ENCODE measurements around the gene SSUH2. TPM values are rescaled to one million over a fixed set of nuclear protein-coding genes. Genes with fewer than 3 reads are reported as not detected.
"Not testable (repeated sequence)": the region's sequence is repeated elsewhere in the genome, so short reads cannot be mapped to it uniquely, and the experiment has no call there.

Gene SSUH2
- polyA plus RNA-seq, 4 donors: 15.8 to 308 (median 121) TPM

GRCh38 chr3:8678751-8679150, 34.2 kb upstream of the SSUH2 start:
- Histone ChIP-seq H3K4me3 (ENCODE audit: low read depth in 1 of 3, low read length in 3 of 3) (no peak overlapping the region), H3K9me3 (ENCODE audit: control insufficient read depth in 2 of 2, insufficient read depth in 1 of 2, low read depth in 1 of 2, low read length in 1 of 2) (no peaks in the 10 kb centered on the region), H3K27ac (ENCODE audit: low read depth in 1 of 3, low read length in 2 of 3) (no peak overlapping the region), H3K4me1 (ENCODE audit: control insufficient read depth in 3 of 3, insufficient read depth in 2 of 3, low read depth in 1 of 3, low read length in 2 of 3) (peaks cover 0 to 6% (median 0%) of the 10 kb centered on the region in 3 donors), H3K36me3 (ENCODE audit: control insufficient read depth in 3 of 3, insufficient read depth in 2 of 3, low read depth in 1 of 3, low read length in 3 of 3) (no peaks in the 10 kb centered on the region), H3K27me3 (ENCODE audit: control insufficient read depth in 3 of 3, insufficient read depth in 3 of 3, low read length in 3 of 3) (no peaks in the 10 kb centered on the region)
- whole genome bisulfite sequencing, 3 donors: 50 to 67% methylated on average over 2 to 3 of the region's 19 CpGs; no CpG with 5 or more reads in 1 of the 3 donors
- DNase-seq (no peak), FAIRE-seq (no peak)

GRCh38 chr3:8677258-8677657, 32.7 kb upstream of the SSUH2 start:
- H3K36me3 ChIP-seq (ENCODE audit: control insufficient read depth in 3 of 3, insufficient read depth in 2 of 3, low read depth in 1 of 3, low read length in 3 of 3); H3K27me3 ChIP-seq (ENCODE audit: control insufficient read depth in 3 of 3, insufficient read depth in 3 of 3, low read length in 3 of 3); H3K4me3 ChIP-seq (ENCODE audit: low read depth in 1 of 3, low read length in 3 of 3); H3K9me3 ChIP-seq (ENCODE audit: control insufficient read depth in 2 of 2, insufficient read depth in 1 of 2, low read depth in 1 of 2, low read length in 1 of 2); H3K27ac ChIP-seq (ENCODE audit: low read depth in 1 of 3, low read length in 2 of 3); H3K4me1 ChIP-seq (ENCODE audit: control insufficient read depth in 3 of 3, insufficient read depth in 2 of 3, low read depth in 1 of 3, low read length in 2 of 3); DNase-seq; FAIRE-seq: not testable (repeated sequence)
- WGBS, 3 donors: 80 to 86% (median 81%) methylated on average over 5 to 6 of the region's 6 CpGs

GRCh38 chr3:8675591-8675990, 31.0 kb upstream of the SSUH2 start:
- not testable (repeated sequence) for H3K36me3 ChIP-seq (ENCODE audit: control insufficient read depth in 3 of 3, insufficient read depth in 2 of 3, low read depth in 1 of 3, low read length in 3 of 3); H3K27ac ChIP-seq (ENCODE audit: low read depth in 1 of 3, low read length in 2 of 3); H3K9me3 ChIP-seq (ENCODE audit: control insufficient read depth in 2 of 2, insufficient read depth in 1 of 2, low read depth in 1 of 2, low read length in 1 of 2); H3K27me3 ChIP-seq (ENCODE audit: control insufficient read depth in 3 of 3, insufficient read depth in 3 of 3, low read length in 3 of 3); H3K4me3 ChIP-seq (ENCODE audit: low read depth in 1 of 3, low read length in 3 of 3); FAIRE-seq; DNase-seq; H3K4me1 ChIP-seq (ENCODE audit: control insufficient read depth in 3 of 3, insufficient read depth in 2 of 3, low read depth in 1 of 3, low read length in 2 of 3)
- WGBS, 3 donors: 76 to 80% (median 77%) methylated on average over 7 of the region's 7 CpGs

- Histone ChIP-seq H3K9me3 (ENCODE audit: control insufficient read depth in 2 of 2, insufficient read depth in 1 of 2, low read depth in 1 of 2, low read length in 1 of 2) (peaks cover 0 to 2% of the 10 kb centered on the region in 2 donors), H3K4me3 (ENCODE audit: low read depth in 1 of 3, low read length in 3 of 3) (no peak overlapping the region), H3K27me3 (ENCODE audit: control insufficient read depth in 3 of 3, insufficient read depth in 3 of 3, low read length in 3 of 3) (no peaks in the 10 kb centered on the region), H3K36me3 (ENCODE audit: control insufficient read depth in 3 of 3, insufficient read depth in 2 of 3, low read depth in 1 of 3, low read length in 3 of 3) (no peaks in the 10 kb centered on the region), H3K4me1 (ENCODE audit: control insufficient read depth in 3 of 3, insufficient read depth in 2 of 3, low read depth in 1 of 3, low read length in 2 of 3) (no peaks in the 10 kb centered on the region), H3K27ac (ENCODE audit: low read depth in 1 of 3, low read length in 2 of 3) (no peak overlapping the region)
- DNase-seq (no peak), FAIRE-seq (no peak)
- 88 to 92% (median 89%) methylated on average over 14 of the region's 14 CpGs for WGBS, 3 donors
Measured at GRCh38 chr3:8673083-8673737, 28.6 kb upstream of the SSUH2 start.

- WGBS, 3 donors: 77 to 95% (median 93%) methylated on average over 2 of the region's 2 CpGs
- DNase-seq (no peak), FAIRE-seq (no peak)
- Histone ChIP-seq H3K4me3 (ENCODE audit: low read depth in 1 of 3, low read length in 3 of 3) (no peak overlapping the region), H3K9me3 (ENCODE audit: control insufficient read depth in 2 of 2, insufficient read depth in 1 of 2, low read depth in 1 of 2, low read length in 1 of 2) (peaks cover 0 to 2% of the 10 kb centered on the region in 2 donors), H3K27ac (ENCODE audit: low read depth in 1 of 3, low read length in 2 of 3) (no peak overlapping the region), H3K4me1 (ENCODE audit: control insufficient read depth in 3 of 3, insufficient read depth in 2 of 3, low read depth in 1 of 3, low read length in 2 of 3) (peaks cover 0 to 8% (median 0%) of the 10 kb centered on the region in 3 donors), H3K27me3 (ENCODE audit: control insufficient read depth in 3 of 3, insufficient read depth in 3 of 3, low read length in 3 of 3) (no peaks in the 10 kb centered on the region), H3K36me3 (ENCODE audit: control insufficient read depth in 3 of 3, insufficient read depth in 2 of 3, low read depth in 1 of 3, low read length in 3 of 3) (no peaks in the 10 kb centered on the region)
Measured at GRCh38 chr3:8669019-8669418, 24.4 kb upstream of the SSUH2 start.

GRCh38 chr3:8668216-8668615, 23.6 kb upstream of the SSUH2 start:
- H3K36me3 ChIP-seq (ENCODE audit: control insufficient read depth in 3 of 3, insufficient read depth in 2 of 3, low read depth in 1 of 3, low read length in 3 of 3): no peaks in the 10 kb centered on the region
- H3K27ac ChIP-seq (ENCODE audit: low read depth in 1 of 3, low read length in 2 of 3): no peak overlapping the region
- FAIRE-seq: no peak
- no peak overlapping the region for H3K4me3 ChIP-seq (ENCODE audit: low read depth in 1 of 3, low read length in 3 of 3)
- no peaks in the 10 kb centered on the region for H3K27me3 ChIP-seq (ENCODE audit: control insufficient read depth in 3 of 3, insufficient read depth in 3 of 3, low read length in 3 of 3)
- H3K4me1 ChIP-seq (ENCODE audit: control insufficient read depth in 3 of 3, insufficient read depth in 2 of 3, low read depth in 1 of 3, low read length in 2 of 3): peaks cover 0 to 15% (median 0%) of the 10 kb centered on the region in 3 donors
- DNase-seq: no peak
- peaks cover 0 to 2% of the 10 kb centered on the region in 2 donors for H3K9me3 ChIP-seq (ENCODE audit: control insufficient read depth in 2 of 2, insufficient read depth in 1 of 2, low read depth in 1 of 2, low read length in 1 of 2)

- DNase-seq: peak in 1 of 2 donors; percentile 56
Measured at GRCh38 chr3:8667463-8668091, 23.0 kb upstream of the SSUH2 start.

GRCh38 chr3:8665407-8665896, 20.9 kb upstream of the SSUH2 start:
- no peak overlapping the region for H3K27ac ChIP-seq (ENCODE audit: low read depth in 1 of 3, low read length in 2 of 3)
- no peaks in the 10 kb centered on the region for H3K9me3 ChIP-seq (ENCODE audit: control insufficient read depth in 2 of 2, insufficient read depth in 1 of 2, low read depth in 1 of 2, low read length in 1 of 2)
- peaks cover 0 to 40% (median under 1%) of the 10 kb centered on the region in 3 donors for H3K4me1 ChIP-seq (ENCODE audit: control insufficient read depth in 3 of 3, insufficient read depth in 2 of 3, low read depth in 1 of 3, low read length in 2 of 3)
- FAIRE-seq: no peak
- DNase-seq: no peak
- 54 to 73% (median 66%) methylated on average over 4 of the region's 4 CpGs for WGBS, 3 donors
- no peaks in the 10 kb centered on the region for H3K27me3 ChIP-seq (ENCODE audit: control insufficient read depth in 3 of 3, insufficient read depth in 3 of 3, low read length in 3 of 3)
- H3K36me3 ChIP-seq (ENCODE audit: control insufficient read depth in 3 of 3, insufficient read depth in 2 of 3, low read depth in 1 of 3, low read length in 3 of 3): no peaks in the 10 kb centered on the region
- H3K4me3 ChIP-seq (ENCODE audit: low read depth in 1 of 3, low read length in 3 of 3): no peak overlapping the region

More at GRCh38 chr3:8667463-8668091, 23.0 kb upstream of the SSUH2 start:
- Histone ChIP-seq H3K27ac (ENCODE audit: low read depth in 1 of 3, low read length in 2 of 3) (peak overlapping the region in 1 of 3 donors; percentile 10), H3K4me3 (ENCODE audit: low read depth in 1 of 3, low read length in 3 of 3) (no peak overlapping the region), H3K27me3 (ENCODE audit: control insufficient read depth in 3 of 3, insufficient read depth in 3 of 3, low read length in 3 of 3) (no peaks in the 10 kb centered on the region), H3K36me3 (ENCODE audit: control insufficient read depth in 3 of 3, insufficient read depth in 2 of 3, low read depth in 1 of 3, low read length in 3 of 3) (no peaks in the 10 kb centered on the region), H3K4me1 (ENCODE audit: control insufficient read depth in 3 of 3, insufficient read depth in 2 of 3, low read depth in 1 of 3, low read length in 2 of 3) (peaks cover 0 to 21% (median 0%) of the 10 kb centered on the region in 3 donors), H3K9me3 (ENCODE audit: control insufficient read depth in 2 of 2, insufficient read depth in 1 of 2, low read depth in 1 of 2, low read length in 1 of 2) (peaks cover 0 to 2% of the 10 kb centered on the region in 2 donors)
- 14 to 63% (median 47%) methylated on average over 6 of the region's 6 CpGs for WGBS, 3 donors
- no peak for FAIRE-seq
